ENCODE results near the gene ADORA2B. TPM values are rescaled to one million over a fixed set of nuclear protein-coding genes. Genes with fewer than 3 reads are reported as not detected.
A peak's percentile ranks its signal among the peaks of the same experiment; 100 is the strongest.

The ADORA2B gene
- total and polyA plus RNA-seq, 2 of the 8 experiments (the other 6 are each of a cell fraction or from before 2014, with no cell fraction given) = 2.6 to 8.2 TPM

DNA sequence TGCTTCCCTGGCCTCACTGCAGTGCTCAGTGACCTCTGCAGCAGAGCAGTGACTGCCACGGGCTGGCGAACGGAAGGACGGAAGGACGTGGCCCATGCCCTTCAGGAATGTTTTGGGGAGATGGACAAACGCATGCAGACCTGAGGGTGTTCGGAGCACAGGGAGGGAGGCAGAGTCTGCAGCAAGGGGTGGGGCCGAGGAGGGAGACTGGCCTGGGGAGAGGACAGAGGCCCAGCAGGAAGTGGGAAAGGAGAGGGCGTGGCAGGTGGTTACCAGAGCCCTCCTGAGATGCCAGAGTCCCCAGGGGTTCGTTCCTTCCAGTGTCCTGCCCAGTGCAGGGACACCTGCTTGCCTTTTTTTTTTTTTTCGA lies 21.9 kb downstream of the ADORA2B start (continued):
- no peak for TF ChIP-seq MAFK (IDR thresholded peaks at IDR 0.05; ENCODE audit: low read depth, low read length)
- TF ChIP-seq, protein P1, sequence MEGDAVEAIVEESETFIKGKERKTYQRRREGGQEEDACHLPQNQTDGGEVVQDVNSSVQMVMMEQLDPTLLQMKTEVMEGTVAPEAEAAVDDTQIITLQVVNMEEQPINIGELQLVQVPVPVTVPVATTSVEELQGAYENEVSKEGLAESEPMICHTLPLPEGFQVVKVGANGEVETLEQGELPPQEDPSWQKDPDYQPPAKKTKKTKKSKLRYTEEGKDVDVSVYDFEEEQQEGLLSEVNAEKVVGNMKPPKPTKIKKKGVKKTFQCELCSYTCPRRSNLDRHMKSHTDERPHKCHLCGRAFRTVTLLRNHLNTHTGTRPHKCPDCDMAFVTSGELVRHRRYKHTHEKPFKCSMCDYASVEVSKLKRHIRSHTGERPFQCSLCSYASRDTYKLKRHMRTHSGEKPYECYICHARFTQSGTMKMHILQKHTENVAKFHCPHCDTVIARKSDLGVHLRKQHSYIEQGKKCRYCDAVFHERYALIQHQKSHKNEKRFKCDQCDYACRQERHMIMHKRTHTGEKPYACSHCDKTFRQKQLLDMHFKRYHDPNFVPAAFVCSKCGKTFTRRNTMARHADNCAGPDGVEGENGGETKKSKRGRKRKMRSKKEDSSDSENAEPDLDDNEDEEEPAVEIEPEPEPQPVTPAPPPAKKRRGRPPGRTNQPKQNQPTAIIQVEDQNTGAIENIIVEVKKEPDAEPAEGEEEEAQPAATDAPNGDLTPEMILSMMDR (IDR thresholded peaks at IDR 0.05; ENCODE audit: control extremely low read depth in 1 of 3, insufficient read depth in 1 of 3, low read depth in 1 of 3, low read length in 3 of 3) = no peak
- TF ChIP-seq CBX5 (IDR thresholded peaks at IDR 0.05; ENCODE audit: low read depth, low read length) = no peak
- TF ChIP-seq, protein P2, sequence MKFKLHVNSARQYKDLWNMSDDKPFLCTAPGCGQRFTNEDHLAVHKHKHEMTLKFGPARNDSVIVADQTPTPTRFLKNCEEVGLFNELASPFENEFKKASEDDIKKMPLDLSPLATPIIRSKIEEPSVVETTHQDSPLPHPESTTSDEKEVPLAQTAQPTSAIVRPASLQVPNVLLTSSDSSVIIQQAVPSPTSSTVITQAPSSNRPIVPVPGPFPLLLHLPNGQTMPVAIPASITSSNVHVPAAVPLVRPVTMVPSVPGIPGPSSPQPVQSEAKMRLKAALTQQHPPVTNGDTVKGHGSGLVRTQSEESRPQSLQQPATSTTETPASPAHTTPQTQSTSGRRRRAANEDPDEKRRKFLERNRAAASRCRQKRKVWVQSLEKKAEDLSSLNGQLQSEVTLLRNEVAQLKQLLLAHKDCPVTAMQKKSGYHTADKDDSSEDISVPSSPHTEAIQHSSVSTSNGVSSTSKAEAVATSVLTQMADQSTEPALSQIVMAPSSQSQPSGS (IDR thresholded peaks at IDR 0.05; ENCODE audit: low read length) = no peak
- peak; percentile 17 to 74; a peak in 2 of 3 replicates for TF ChIP-seq POLR2A (IDR thresholded peaks at IDR 0.05; ENCODE audit: control extremely low read depth in 1 of 2, low read depth in 2 of 2, low read length in 2 of 2)
- no peak for TF ChIP-seq HDAC6 (IDR thresholded peaks at IDR 0.05; ENCODE audit: low read depth, low read length)
- TF ChIP-seq CEBPB (IDR thresholded peaks at IDR 0.05; ENCODE audit: low read depth, low read length) = no peak
- TF ChIP-seq HDAC2 (IDR thresholded peaks at IDR 0.05; ENCODE audit: borderline replicate concordance in 1 of 2, low read depth in 2 of 2, low read length in 2 of 2) = 0 out of 4 replicates have a peak, but pooled peaks of 1 of the 2 experiments have one; percentile 50
- TF ChIP-seq BACH1 (IDR thresholded peaks at IDR 0.05; ENCODE audit: low read length) = no peak
- TF ChIP-seq, protein P3, sequence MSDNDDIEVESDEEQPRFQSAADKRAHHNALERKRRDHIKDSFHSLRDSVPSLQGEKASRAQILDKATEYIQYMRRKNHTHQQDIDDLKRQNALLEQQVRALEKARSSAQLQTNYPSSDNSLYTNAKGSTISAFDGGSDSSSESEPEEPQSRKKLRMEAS (IDR thresholded peaks at IDR 0.05) = no peak; the same call in 1 of the 2 replicates
- peak; percentile 28 for TF ChIP-seq KDM4A (IDR thresholded peaks at IDR 0.05; ENCODE audit: low read depth, low read length, severe bottlenecking)
- no peak for TF ChIP-seq SP1 (IDR thresholded peaks at IDR 0.05; ENCODE audit: low read depth, low read length)
- no peak for TF ChIP-seq SIX5 (IDR thresholded peaks at IDR 0.05; ENCODE audit: low read depth, low read length)
